GM23338 (cell line): ENCODE measurements around the gene CTTNBP2.

Experiments used
- CREB1 ChIP-seq: fragments of 250-450 bp; sonication (Bioruptor Pico); IDR thresholded peaks from 2 replicates; pipeline ENCODE4 v1.5.0; 2020; ENCODE audit warnings: low read depth, mild to moderate bottlenecking, moderate library complexity
- JUNB ChIP-seq: IDR thresholded peaks from one replicate; pipeline ENCODE4 v1.6.1; 2016; ENCODE audit warnings: antibody characterized with exemption; ENCODE audit not compliant: unreplicated experiment
- NANOG ChIP-seq: IDR thresholded peaks from 2 replicates; pipeline ENCODE4 v1.6.1; 2016; ENCODE audit warnings: antibody characterized with exemption, borderline replicate concordance
- POLR2AphosphoS5 ChIP-seq: IDR thresholded peaks from 2 replicates; pipeline ENCODE4 v1.6.1; 2016; ENCODE audit warnings: antibody characterized with exemption, low read depth
- REST ChIP-seq: IDR thresholded peaks from one replicate; pipeline ENCODE4 v1.6.1; 2018; ENCODE audit warnings: antibody characterized with exemption; ENCODE audit not compliant: unreplicated experiment
- STAT1 ChIP-seq: IDR thresholded peaks from one replicate; pipeline ENCODE4 v1.6.1; 2016; ENCODE audit warnings: antibody characterized with exemption; ENCODE audit not compliant: unreplicated experiment
- ZNF114 ChIP-seq: fragments of 250-450 bp; sonication (Bioruptor Pico); IDR thresholded peaks from 2 replicates; pipeline ENCODE4 v1.5.0; 2020; ENCODE audit warnings: mild to moderate bottlenecking, moderate library complexity
- ZNF331 ChIP-seq: fragments of 250-450 bp; sonication (Bioruptor Pico); IDR thresholded peaks from 2 replicates; pipeline ENCODE4 v1.5.0; 2020; ENCODE audit warnings: low read depth, mild to moderate bottlenecking, moderate library complexity
- TF ChIP-seq, protein P1 (sequence below), 2 experiments: fragments of 200-600 bp in 1 of 2; sonication (generic) in 1 of 2; conservative IDR thresholded peaks; 2 replicates each; pipeline versions ENCODE4 v1.5.1 to v1.6.1; 2016 to 2017; ENCODE audit warnings: antibody characterized with exemption in 2 of 2, low read depth in 2 of 2, mild to moderate bottlenecking in 2 of 2, moderate library complexity in 1 of 2

DNA sequence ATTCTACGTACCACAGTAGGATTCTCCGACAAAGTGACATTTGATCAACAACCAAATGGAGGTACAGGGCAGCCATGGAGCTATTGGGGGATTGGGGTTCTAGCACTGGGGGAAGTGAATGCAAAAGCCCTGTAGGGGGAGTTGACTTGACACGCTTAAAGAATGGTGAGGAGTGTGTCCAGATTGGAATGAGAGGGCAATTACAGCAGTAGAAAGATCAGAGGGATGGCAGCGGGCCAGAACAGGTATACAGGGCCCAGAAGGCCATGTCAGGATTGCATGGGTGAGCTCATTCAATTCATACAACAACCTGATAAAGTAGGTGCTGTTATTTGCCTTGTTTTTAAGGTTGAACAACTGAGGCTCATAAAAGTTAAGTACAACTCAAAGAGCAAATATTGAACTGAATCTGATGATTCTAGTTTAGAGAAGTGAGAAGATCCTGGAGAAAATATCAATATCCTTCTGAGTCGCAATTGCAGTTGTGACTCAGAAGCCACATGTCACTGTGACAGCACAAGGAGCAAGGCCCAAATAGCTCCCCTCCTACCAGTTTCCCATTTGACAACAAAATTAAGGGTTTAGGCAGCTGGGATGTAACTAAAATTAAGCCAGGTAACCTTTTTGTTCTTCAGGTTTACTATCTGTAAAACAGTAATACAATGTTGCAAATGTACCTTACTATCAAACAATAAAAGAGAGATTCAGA, 28.0 kb upstream of the CTTNBP2 start:
- TF ChIP-seq, protein P1, sequence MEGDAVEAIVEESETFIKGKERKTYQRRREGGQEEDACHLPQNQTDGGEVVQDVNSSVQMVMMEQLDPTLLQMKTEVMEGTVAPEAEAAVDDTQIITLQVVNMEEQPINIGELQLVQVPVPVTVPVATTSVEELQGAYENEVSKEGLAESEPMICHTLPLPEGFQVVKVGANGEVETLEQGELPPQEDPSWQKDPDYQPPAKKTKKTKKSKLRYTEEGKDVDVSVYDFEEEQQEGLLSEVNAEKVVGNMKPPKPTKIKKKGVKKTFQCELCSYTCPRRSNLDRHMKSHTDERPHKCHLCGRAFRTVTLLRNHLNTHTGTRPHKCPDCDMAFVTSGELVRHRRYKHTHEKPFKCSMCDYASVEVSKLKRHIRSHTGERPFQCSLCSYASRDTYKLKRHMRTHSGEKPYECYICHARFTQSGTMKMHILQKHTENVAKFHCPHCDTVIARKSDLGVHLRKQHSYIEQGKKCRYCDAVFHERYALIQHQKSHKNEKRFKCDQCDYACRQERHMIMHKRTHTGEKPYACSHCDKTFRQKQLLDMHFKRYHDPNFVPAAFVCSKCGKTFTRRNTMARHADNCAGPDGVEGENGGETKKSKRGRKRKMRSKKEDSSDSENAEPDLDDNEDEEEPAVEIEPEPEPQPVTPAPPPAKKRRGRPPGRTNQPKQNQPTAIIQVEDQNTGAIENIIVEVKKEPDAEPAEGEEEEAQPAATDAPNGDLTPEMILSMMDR (conservative IDR thresholded peaks at IDR 0.05; ENCODE audit: low read depth in 2 of 2): peak in 1 of 2 experiments; percentile 21; a peak in 2 of 4 replicates
- TF ChIP-seq POLR2AphosphoS5 (no peak), STAT1 (no peak), CREB1 (CRISPR knock-in tag) (no peak), ZNF114 (CRISPR knock-in tag) (no peak), REST (no peak), JUNB (no peak), ZNF331 (no peak), NANOG (no peak)
